ENCODE data around the gene PDIA4.
"Not testable (repeated sequence)": the region's sequence is repeated elsewhere in the genome, so short reads cannot be mapped to it uniquely, and the experiment has no call there.

The PDIA4 gene

DNA sequence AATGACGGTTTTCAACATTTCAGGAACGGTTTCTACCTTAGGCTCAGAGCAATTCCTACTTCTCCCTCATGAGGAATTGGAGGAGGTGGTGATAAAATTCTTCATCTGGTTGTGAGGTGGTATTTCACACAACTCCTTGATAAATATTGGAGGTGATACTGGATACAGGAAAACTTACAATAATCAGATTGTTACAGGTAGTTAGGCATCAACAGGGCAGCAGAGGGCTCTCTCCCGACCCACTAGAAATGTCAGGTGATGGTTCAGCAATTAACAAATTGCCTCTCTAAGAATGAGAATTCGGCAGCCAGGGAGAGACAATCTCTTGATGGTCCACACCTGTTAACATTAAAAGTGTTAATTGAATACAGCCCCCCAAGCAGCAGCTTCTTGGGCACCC is 39.6 kb upstream of the PDIA4 start:
- ATAC-seq (ENCODE audit: low read depth) (no peak), DNase-seq (ENCODE audit: low spot score) (no peak)
- TF ChIP-seq, protein P1, sequence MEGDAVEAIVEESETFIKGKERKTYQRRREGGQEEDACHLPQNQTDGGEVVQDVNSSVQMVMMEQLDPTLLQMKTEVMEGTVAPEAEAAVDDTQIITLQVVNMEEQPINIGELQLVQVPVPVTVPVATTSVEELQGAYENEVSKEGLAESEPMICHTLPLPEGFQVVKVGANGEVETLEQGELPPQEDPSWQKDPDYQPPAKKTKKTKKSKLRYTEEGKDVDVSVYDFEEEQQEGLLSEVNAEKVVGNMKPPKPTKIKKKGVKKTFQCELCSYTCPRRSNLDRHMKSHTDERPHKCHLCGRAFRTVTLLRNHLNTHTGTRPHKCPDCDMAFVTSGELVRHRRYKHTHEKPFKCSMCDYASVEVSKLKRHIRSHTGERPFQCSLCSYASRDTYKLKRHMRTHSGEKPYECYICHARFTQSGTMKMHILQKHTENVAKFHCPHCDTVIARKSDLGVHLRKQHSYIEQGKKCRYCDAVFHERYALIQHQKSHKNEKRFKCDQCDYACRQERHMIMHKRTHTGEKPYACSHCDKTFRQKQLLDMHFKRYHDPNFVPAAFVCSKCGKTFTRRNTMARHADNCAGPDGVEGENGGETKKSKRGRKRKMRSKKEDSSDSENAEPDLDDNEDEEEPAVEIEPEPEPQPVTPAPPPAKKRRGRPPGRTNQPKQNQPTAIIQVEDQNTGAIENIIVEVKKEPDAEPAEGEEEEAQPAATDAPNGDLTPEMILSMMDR (IDR thresholded peaks at IDR 0.05; ENCODE audit: poor library complexity, severe bottlenecking), result peak; percentile 35
- H3K27me3 ChIP-seq (ENCODE audit: insufficient read depth, poor library complexity, severe bottlenecking), result no peaks in the 10 kb centered on the region
- H3K4me3 ChIP-seq (ENCODE audit: severe bottlenecking), result no peak overlapping the region
- no peaks in the 10 kb centered on the region for H3K9me3 ChIP-seq (ENCODE audit: severe bottlenecking)
- H3K4me1 ChIP-seq (ENCODE audit: insufficient read depth, poor library complexity, severe bottlenecking), result no peaks in the 10 kb centered on the region
- H3K36me3 ChIP-seq (ENCODE audit: low read depth), result peaks cover 21% of the 10 kb centered on the region
- H3K27ac ChIP-seq (ENCODE audit: poor library complexity, severe bottlenecking), result no peak overlapping the region

- H3K4me3 ChIP-seq (ENCODE audit: severe bottlenecking), result no peak overlapping the region
- TF ChIP-seq, protein P1 (IDR thresholded peaks at IDR 0.05; ENCODE audit: poor library complexity, severe bottlenecking), result no peak
- H3K9me3 ChIP-seq (ENCODE audit: severe bottlenecking), result no peaks in the 10 kb centered on the region
- no peak overlapping the region for H3K27ac ChIP-seq (ENCODE audit: poor library complexity, severe bottlenecking)
- no peaks in the 10 kb centered on the region for H3K4me1 ChIP-seq (ENCODE audit: insufficient read depth, poor library complexity, severe bottlenecking)
- ATAC-seq (ENCODE audit: low read depth) (no peak), DNase-seq (ENCODE audit: low spot score) (no peak)
- no peaks in the 10 kb centered on the region for H3K27me3 ChIP-seq (ENCODE audit: insufficient read depth, poor library complexity, severe bottlenecking)
- peaks cover 5% of the 10 kb centered on the region; the same call in 1 of the 2 replicates for H3K36me3 ChIP-seq (ENCODE audit: low read depth)
Measured at GRCh38 chr7:149063476-149063875, 35.2 kb upstream of the PDIA4 start.

- H3K36me3 ChIP-seq (ENCODE audit: low read depth); H3K4me1 ChIP-seq (ENCODE audit: insufficient read depth, poor library complexity, severe bottlenecking); H3K4me3 ChIP-seq (ENCODE audit: severe bottlenecking); H3K9me3 ChIP-seq (ENCODE audit: severe bottlenecking); ATAC-seq (ENCODE audit: low read depth); DNase-seq (ENCODE audit: low spot score); H3K27me3 ChIP-seq (ENCODE audit: insufficient read depth, poor library complexity, severe bottlenecking); H3K27ac ChIP-seq (ENCODE audit: poor library complexity, severe bottlenecking): not testable (repeated sequence)
Measured at GRCh38 chr7:149062217-149062899, 34.1 kb upstream of the PDIA4 start.

DNA sequence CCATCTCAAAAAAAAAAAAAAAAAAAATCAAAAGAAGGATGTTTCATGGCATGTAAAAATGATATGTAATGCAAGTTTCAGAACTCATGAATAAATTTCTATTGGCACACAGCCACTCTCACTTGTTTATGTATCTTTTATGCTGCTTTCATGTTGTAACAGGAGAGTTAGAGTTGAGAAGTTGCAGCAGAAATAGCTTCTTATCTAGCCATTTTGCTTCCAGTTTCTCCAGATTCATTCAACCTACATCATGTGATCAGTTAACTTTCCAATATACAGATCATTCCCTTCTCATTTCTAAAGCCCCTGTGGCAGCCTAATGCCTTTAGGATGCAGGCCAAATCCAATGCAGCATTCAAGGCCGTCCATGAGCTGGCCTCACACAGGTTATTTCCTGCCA is 31.9 kb upstream of the PDIA4 start:
- TF ChIP-seq, protein P1 (IDR thresholded peaks at IDR 0.05; ENCODE audit: poor library complexity, severe bottlenecking), result no peak
- peaks cover 5% of the 10 kb centered on the region for H3K4me1 ChIP-seq (ENCODE audit: insufficient read depth, poor library complexity, severe bottlenecking)
- ATAC-seq (ENCODE audit: low read depth) (no peak), DNase-seq (ENCODE audit: low spot score) (no peak)
- H3K4me3 ChIP-seq (ENCODE audit: severe bottlenecking), result no peak overlapping the region
- no peaks in the 10 kb centered on the region for H3K36me3 ChIP-seq (ENCODE audit: low read depth)
- no peaks in the 10 kb centered on the region for H3K27me3 ChIP-seq (ENCODE audit: insufficient read depth, poor library complexity, severe bottlenecking)
- H3K27ac ChIP-seq (ENCODE audit: poor library complexity, severe bottlenecking), result no peak overlapping the region
- H3K9me3 ChIP-seq (ENCODE audit: severe bottlenecking), result no peaks in the 10 kb centered on the region

DNA sequence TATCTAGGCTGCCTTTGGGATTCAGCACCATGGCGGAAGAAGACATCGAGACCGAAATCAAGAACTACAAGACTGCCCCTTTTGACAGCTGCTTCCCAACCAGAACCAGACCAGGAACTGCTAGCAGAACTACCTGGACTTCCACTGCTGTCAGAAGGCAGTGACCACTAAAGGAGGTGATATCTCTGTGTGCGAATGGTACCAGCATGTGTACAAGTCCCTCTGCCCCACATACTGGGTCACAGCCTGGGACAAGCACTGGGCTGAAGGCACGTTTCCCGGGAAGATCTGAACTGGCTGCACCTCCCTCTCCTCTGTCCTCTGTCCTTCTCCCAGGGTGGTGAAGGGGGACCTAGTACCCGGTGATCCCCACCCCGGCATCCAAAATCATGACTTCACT is 25.6 kb upstream of the PDIA4 start:
- Histone ChIP-seq H3K36me3 (ENCODE audit: low read depth) (no peaks in the 10 kb centered on the region), H3K27me3 (ENCODE audit: insufficient read depth, poor library complexity, severe bottlenecking) (no peaks in the 10 kb centered on the region), H3K4me3 (ENCODE audit: severe bottlenecking) (no peak overlapping the region), H3K4me1 (ENCODE audit: insufficient read depth, poor library complexity, severe bottlenecking) (peaks cover 5% of the 10 kb centered on the region), H3K9me3 (ENCODE audit: severe bottlenecking) (no peaks in the 10 kb centered on the region), H3K27ac (ENCODE audit: poor library complexity, severe bottlenecking) (no peak overlapping the region)
- TF ChIP-seq, protein P1 (IDR thresholded peaks at IDR 0.05; ENCODE audit: poor library complexity, severe bottlenecking), result no peak
- no peak for ATAC-seq (ENCODE audit: low read depth)
- no peak for DNase-seq (ENCODE audit: low spot score)

Data from RWPE2 (cell line).